Measurements from ENCODE around the gene ZNF804A.
"Not testable (repeated sequence)": the region's sequence is repeated elsewhere in the genome, so short reads cannot be mapped to it uniquely, and the experiment has no call there.

Gene ZNF804A

DNA sequence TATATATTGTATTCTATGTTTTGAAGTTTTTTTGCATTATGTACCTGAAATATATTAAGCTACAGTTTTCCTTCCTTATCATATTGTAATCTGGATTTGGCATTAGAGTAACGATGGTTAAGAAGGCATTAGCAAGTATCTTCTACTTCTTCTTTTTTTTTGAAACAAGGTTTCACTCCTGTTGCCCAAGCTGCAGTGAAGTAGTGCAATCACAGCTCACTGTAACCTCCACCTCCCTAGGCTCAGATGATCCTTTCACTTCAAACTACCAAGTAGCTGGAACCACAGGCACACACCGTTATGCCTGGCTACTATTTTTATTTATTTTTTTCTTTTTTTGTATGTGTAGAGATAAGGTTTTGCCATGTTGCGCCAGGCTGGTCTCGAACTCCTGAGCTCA lies 201.1 kb downstream of the ZNF804A start:
- in situ Hi-C loops (cut with MboI; ENCODE audit: low sequenced_read_pairs), result no loop called here

DNA sequence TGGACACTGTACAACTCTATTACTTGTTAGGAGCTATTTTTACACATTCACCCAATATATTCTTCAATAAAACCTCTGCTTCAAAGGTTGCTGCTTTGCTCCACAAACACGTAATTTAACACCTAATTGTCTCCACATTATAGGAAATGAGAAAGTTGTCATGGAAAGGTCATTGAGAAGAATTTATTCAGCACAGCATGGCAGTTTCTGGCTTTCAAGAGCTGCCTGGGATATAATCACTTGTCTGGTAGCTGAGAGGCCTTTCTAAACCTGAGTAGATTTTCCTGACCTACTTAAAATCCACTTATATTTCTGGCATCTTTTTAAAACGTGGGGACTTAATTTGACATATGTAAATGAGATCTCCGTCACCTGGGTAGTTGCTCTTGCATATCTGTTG lies 216.1 kb downstream of the ZNF804A start:
- in situ Hi-C loops (cut with MboI; ENCODE audit: low sequenced_read_pairs), result no loop called here

DNA sequence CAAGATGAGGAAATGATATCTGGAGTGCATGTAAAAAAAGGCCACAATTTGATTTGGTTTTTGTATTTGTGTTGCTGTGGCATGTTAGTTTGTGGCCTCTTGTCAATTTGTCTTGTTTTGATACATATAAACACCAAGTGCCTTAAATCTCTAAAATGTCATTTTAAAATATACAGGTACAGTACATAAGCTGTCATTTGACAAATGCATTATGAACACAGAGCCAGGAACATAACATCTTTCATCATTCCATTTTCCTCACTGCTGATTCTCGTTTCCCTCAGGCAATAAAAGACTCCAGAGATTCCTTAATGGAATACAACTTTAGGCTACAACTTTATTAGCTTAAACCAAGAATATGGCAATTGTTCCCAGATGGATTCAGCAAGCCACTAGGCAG lies 217.5 kb downstream of the ZNF804A start:
- in situ Hi-C loops (cut with MboI; ENCODE audit: low sequenced_read_pairs), result no loop called here

GRCh38 chr2:184824597-184824996 lies 226.3 kb downstream of the ZNF804A start:
- in situ Hi-C loops (cut with MboI; ENCODE audit: low sequenced_read_pairs), result no loop called here

DNA sequence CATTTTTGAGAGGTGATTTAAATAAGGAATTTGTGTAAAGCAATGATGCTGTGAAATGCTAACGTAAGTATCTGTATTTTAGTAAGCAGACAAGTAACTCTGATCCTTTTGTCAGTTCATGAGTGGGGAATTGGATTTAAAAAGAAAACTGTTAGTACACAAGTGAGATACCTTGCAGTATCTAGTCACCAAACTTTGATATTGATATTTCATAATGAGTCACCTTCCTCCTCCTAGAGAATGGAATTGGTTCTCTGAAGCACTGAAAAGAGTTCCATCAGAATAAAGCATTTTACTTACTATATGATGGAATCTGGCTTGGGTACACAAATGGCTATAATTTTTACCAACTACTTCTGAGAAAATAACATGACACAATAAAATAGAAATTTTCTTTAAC lies 232.2 kb downstream of the ZNF804A start:
- in situ Hi-C loops (cut with MboI; ENCODE audit: low sequenced_read_pairs), result no loop called here

GRCh38 chr2:184834699-184835397 lies 236.5 kb downstream of the ZNF804A start:
- in situ Hi-C loops (cut with MboI; ENCODE audit: low sequenced_read_pairs), result no loop called here

- in situ Hi-C loops (cut with MboI; ENCODE audit: low sequenced_read_pairs), result no loop called here
Observed at GRCh38 chr2:184835398-184835715, 237.0 kb downstream of the ZNF804A start.

DNA sequence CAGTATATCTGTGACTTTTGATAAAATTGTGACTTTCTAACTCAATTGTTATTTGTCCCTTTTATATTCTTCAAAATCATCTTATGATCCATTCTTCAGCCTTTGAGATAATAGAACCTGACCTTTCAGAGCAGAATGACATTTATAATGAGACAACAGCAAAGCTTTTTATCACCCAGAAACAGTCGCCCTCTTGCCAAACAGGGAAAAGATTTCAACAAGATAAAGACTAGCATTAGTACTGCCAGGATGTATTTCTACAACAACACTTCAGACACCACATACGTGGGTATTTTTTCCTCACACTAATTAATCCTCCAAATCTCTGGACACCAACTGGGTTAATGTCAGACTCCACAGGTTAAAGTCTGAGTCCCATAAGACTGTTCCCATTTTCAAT lies 249.0 kb downstream of the ZNF804A start:
- in situ Hi-C loops (cut with MboI; ENCODE audit: low sequenced_read_pairs), result no loop called here

- in situ Hi-C loops (cut with MboI; ENCODE audit: low sequenced_read_pairs), result no loop called here
Observed at GRCh38 chr2:184849516-184849915, 251.2 kb downstream of the ZNF804A start.

DNA sequence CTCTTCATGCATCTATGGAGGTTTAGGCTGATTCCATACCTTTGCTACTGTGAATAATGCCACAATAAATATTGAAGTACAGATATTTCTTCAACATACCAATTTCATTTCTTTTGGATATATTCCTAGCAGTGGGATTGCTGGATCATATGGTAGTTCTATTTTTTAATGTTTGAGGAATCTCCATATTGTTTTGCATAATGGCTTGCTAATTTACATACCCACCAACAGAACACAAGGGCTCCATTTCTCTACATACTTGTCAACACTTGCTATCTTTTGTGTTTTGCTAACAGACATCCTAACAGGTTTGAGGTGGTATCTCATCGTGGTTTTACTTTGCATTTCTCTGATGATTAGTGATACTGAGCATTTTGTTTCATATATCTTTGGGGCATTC lies 253.2 kb downstream of the ZNF804A start:
- in situ Hi-C loops (cut with MboI; ENCODE audit: low sequenced_read_pairs), result no loop called here

GRCh38 chr2:184859187-184859586 lies 260.9 kb downstream of the ZNF804A start:
- in situ Hi-C loops (cut with MboI; ENCODE audit: low sequenced_read_pairs), result no loop called here

- in situ Hi-C loops (cut with MboI; ENCODE audit: low sequenced_read_pairs), result no loop called here
Observed at GRCh38 chr2:184860744-184861143, 262.4 kb downstream of the ZNF804A start.

DNA sequence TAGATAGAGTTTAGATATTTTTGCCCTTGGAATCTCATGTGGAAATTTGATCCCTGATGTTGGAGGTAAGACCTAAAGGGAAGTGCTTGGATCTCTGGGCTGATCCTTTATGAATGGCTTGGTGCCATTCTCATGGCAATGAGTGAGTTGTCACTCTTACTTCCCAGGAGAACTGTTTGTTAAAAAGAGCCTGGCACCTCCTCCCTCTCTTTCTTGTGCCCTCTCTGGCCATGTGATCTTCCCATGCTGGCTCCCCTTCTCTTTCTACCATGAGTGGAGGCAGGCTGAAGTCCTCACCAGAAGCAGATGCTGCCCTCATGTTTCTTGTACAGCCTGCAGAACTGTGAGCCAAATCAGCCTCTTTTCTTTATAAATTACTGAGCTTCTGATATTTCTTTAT lies 276.9 kb downstream of the ZNF804A start:
- in situ Hi-C loops (cut with MboI; ENCODE audit: low sequenced_read_pairs), result no loop called here

DNA sequence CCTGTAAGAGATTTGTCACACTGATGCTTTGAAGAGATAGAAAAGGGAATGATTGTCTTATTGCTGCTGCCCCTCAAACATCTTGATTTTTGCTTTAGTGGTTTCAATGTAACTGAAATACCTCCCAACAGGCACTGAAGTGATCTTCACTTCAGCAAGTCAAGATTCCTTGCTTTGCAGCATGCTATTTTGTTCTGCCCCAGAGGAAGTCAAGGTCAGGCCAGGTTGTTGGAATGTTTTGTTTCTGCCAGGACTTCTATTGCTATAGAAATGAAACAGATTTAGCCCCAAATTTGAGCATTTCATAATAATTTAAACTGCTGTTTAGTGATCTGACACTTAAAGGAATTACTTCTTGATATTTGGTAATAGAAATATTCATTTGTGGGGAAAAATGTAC lies 277.6 kb downstream of the ZNF804A start:
- in situ Hi-C loops (cut with MboI; ENCODE audit: low sequenced_read_pairs), result no loop called here

DNA sequence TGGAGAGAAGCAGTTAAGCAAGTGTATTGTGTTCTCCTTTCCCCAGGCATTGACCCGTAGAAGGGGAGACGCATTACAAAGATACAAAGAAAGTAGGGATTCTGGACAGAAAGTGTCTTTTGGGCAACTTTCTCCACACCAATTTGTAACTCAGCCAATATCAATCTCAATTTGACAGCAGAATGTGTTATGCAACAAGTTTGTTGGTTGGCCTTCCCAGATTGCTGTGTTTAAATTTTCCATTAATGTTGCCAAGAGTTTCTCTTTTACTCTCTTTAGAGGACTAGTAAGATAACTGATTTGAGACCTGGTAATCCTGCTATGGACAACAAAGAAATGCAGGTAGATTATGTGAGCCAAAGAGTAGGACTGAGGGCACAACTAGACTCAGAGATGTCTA lies 279.6 kb downstream of the ZNF804A start:
- in situ Hi-C loops (cut with MboI; ENCODE audit: low sequenced_read_pairs), result no loop called here

DNA sequence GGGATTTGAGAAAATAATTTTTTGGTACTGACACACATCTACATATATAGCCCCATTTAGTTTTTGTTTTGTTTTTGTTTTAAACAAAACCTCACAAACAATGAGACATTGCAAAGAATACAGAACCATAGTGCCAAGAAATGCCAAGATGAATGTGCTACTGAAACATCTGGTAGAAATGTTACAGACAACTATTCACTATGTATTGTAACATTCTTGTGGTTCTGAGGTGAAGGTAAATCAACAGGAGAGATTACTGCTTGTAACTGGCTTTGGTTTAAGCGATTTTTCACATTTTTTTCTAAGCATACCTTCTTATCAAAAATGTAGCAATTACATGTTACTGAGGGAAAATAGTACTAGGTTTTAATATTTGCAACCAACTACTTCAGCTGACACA lies 281.3 kb downstream of the ZNF804A start:
- in situ Hi-C loops (cut with MboI; ENCODE audit: low sequenced_read_pairs), result no loop called here

DNA sequence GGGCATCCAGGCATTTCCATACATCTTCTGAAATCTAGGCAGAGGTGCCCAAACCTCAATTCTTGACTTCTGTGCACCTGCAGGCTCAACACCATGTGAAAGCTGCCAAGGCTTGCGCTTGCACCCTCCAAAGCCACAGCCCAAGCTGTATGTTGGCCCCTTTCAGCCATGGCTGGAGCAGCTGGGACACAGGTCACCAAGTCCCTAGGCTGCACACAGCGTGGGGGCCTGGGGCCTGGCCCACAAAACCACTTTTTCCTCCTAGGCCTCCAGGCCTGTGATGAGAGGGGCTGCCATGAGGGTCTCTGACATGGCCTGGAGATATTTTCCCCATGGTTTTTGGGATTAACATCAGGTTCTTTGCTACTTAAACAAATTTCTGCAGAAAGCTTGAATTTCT lies 288.3 kb downstream of the ZNF804A start:
- in situ Hi-C loops (cut with MboI; ENCODE audit: low sequenced_read_pairs), result not testable (repeated sequence)

DNA sequence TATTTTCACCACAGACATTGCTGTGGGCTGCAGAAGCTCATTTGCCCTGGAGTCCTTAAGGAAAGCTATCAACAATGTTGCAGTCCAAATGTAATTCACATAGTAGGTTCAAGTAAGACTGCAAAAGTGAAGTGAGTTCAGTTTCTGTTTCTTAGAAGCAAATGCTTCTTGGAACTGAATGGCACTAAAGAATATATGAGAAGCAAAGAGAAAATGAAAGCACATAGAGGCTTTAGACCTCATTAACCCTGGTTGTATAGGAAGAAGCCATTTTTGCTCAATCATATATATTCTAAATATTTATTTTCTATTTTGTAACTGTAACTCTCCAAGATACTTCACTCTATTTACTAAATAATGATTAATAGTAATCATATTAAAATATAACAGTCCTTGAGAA lies 292.0 kb downstream of the ZNF804A start:
- in situ Hi-C loops (cut with MboI; ENCODE audit: low sequenced_read_pairs), result no loop called here

DNA sequence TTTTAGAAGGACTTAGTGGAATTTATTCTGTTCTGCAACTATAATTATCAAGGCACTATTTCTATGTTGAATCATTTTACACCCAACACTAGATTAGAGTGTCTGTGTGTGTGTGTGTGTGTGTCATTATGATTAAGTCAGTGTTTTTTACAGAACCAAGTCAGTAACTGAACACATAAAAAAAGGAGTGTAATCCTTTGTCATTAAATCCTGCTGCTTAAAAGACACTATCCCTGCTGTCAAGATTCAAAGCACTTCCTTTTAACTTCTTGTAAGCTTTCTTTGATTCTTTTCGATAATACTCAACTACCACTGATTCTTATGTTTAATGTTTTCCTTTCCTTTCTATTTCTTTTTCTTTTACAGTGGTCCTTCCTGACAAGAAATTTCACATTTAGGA lies 306.7 kb downstream of the ZNF804A start:
- in situ Hi-C loops (cut with MboI; ENCODE audit: low sequenced_read_pairs), result no loop called here

- in situ Hi-C loops (cut with MboI; ENCODE audit: low sequenced_read_pairs), result no loop called here
Observed at GRCh38 chr2:184906160-184906559, 307.8 kb downstream of the ZNF804A start.

DNA sequence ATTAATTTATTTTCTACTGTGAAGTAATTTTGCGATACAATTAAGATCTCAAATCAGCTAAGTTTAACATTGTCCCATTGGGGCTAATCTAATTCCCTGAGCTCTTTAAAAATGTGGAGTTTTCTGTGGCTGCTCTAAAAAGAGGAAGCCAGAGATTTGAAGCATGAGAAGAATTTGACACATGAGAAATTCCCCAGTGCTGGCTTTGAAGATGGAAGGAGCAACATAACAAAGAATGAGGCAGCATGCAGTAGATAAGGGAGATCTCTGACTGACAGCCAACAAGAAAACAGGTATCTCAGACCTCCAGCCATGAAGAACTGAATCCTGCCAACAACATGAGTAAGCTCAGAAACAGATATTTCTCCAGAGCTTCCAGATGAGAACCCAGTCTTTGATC lies 308.4 kb downstream of the ZNF804A start:
- in situ Hi-C loops (cut with MboI; ENCODE audit: low sequenced_read_pairs), result no loop called here

GRCh38 chr2:184908966-184909365 lies 310.6 kb downstream of the ZNF804A start:
- in situ Hi-C loops (cut with MboI; ENCODE audit: low sequenced_read_pairs), result no loop called here

DNA sequence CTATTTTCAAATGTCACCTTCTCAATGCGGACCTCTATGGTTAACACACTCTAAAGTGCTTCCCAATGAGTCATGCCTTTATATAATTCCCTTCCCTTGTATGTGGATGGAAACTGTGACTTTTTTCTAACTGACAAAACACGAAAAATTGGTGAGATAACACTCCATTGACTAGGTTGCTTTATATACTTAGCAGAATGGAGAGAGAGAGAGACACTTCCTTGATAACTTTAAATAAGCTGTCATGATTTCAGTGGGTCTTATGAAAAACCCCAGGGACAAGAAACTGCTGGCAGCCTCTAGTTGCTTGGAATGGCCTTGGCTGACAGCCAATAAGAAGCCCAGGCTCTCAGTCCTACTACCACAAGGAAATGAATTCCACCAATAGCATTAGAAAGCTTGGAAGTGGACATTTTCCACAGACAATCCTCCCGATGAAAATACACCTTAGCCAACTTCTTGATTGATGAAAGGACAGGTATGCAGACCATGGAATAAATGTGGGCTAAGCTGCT lies 322.2 kb downstream of the ZNF804A start:
- in situ Hi-C loops (cut with MboI; ENCODE audit: low sequenced_read_pairs), result no loop called here

Data from HL-60/S4 treated with retinoic acid at 250 ng/mL for 4 days and 3 days (cell line).